GM13976 (cell line): Measurements from ENCODE around the gene CD72.

Experiments used
- DNase-seq: peaks from one replicate; pipeline ENCODE4 v3.0.0; 2012; ENCODE audit warnings: low spot score
- CTCF ChIP-seq: IDR thresholded peaks from 2 replicates; pipeline ENCODE4 v1.5.1; 2012; ENCODE audit warnings: borderline replicate concordance, mild to moderate bottlenecking; ENCODE audit not compliant: insufficient read depth; ENCODE audit errors: extremely low read depth, missing control alignments, control extremely low read depth
- in situ Hi-C: fragments of 300-500 bp; cut with MboI; formaldehyde crosslinking; loops from one replicate; pipeline ENCODE4 v1.12.0; 2022; ENCODE audit warnings: low sequenced_read_pairs, mixed read lengths, inconsistent platforms; ENCODE audit not compliant: unreplicated experiment

The CD72 gene

GRCh38 chr9:35579130-35579529 is 39.1 kb downstream of the CD72 start:
- in situ Hi-C loops: no loop called here
- TF ChIP-seq CTCF: no peak

GRCh38 chr9:35577486-35577885 is 40.7 kb downstream of the CD72 start:
- in situ Hi-C loops: no loop called here
- no peak for DNase-seq
- no peak for TF ChIP-seq CTCF

More at GRCh38 chr9:35579130-35579529, 39.1 kb downstream of the CD72 start:
- DNase-seq: no peak

GRCh38 chr9:35575478-35575877 is 42.7 kb downstream of the CD72 start:
- no peak for DNase-seq
- no peak for TF ChIP-seq CTCF
- in situ Hi-C loops: no loop called here

GRCh38 chr9:35574578-35575122 is 43.6 kb downstream of the CD72 start:
- in situ Hi-C loops: no loop called here
- no peak for DNase-seq
- no peak for TF ChIP-seq CTCF

- DNase-seq: no peak
- in situ Hi-C loops: no loop called here
Measured at GRCh38 chr9:35570709-35571504, 47.3 kb downstream of the CD72 start.

GRCh38 chr9:35569206-35569605 is 49.0 kb downstream of the CD72 start:
- in situ Hi-C loops: no loop called here
- TF ChIP-seq CTCF: no peak
- DNase-seq: peak; percentile 37

More at GRCh38 chr9:35570709-35571504, 47.3 kb downstream of the CD72 start:
- no peak for TF ChIP-seq CTCF
